GM21423 (cell line): ENCODE measurements around the gene ACVR1C.
"Not testable (repeated sequence)": the region's sequence is repeated elsewhere in the genome, so short reads cannot be mapped to it uniquely, and the experiment has no call there.

Experiments used
- ATAC-seq: cut with Tn5 transposase; IDR thresholded peaks from one replicate; pipeline ENCODE4 v1.9.1; 2021; ENCODE audit warnings: mild to moderate bottlenecking, moderate library complexity; ENCODE audit not compliant: unreplicated experiment

Gene ACVR1C

DNA sequence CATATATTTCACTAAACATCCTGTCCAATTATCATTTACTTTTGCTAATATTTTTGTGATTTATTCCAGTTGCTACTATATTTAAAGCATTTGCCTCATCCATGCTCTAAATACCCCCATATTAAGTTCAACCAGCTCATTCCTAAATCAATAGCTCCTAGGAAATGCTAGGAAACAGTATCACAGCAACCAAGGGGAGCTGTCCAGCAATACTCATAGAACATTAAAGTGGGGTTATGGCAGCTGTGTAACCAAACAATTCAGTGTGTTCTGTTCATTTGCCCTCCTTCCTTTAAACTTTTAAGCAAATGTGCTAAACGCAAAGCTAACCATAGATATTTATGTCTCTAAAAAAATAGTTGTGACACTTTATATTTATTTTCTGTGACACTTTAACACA lies 41.1 kb downstream of the ACVR1C start:
- ATAC-seq = no peak

DNA sequence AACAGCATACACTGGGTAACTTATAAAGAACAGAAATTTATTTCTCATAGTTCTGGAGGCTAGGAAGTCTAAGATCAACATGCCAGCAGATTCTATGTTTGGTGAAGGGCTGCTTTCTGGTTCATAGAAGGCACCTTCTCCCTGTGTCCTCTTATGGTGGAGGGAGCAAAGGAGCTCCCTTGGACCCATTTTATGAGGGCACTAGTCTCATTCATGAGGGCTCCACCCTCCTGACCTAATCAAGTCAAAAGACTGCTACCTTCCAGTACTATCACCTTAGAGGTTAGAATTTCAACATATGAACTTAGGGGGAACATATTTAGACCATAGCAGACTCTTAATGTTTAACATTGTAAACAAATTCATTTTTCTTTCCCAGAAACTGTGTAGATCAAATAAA lies 54.5 kb downstream of the ACVR1C start:
- no peak for ATAC-seq

DNA sequence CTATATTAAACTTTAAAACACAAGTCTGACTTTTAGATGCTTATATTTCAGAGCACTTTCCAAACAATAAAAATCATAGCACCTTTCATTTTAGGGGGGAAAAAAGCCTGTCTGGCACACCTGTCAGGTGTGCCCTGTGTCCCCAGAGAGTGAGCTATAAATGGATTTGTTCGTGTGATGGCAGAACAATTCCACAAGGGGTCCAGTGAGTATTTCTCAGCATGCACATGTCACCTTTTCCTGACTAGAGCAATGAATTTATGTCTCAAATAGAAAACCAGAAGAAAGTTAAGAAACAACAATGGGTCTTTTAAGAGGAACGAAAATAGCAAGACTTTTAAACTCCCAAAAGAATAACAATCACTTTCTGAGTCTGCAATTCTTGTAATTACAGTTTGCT lies 55.9 kb downstream of the ACVR1C start:
- ATAC-seq = no peak

DNA sequence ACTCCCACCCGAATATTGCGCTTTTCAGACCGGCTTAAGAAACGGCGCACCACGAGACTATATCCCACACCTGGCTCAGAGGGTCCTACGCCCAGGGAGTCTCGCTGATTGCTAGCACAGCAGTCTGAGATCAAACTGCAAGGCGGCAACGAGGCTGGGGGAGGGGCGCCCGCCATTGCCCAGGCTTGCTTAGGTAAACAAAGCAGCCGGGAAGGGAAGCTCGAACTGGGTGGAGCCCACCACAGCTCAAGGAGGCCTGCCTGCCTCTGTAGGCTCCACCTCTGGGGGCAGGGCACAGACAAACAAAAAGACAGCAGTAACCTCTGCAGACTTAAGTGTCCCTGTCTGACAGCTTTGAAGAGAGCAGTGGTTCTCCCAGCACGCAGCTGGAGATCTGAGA lies 62.0 kb downstream of the ACVR1C start:
- not testable (repeated sequence) for ATAC-seq

DNA sequence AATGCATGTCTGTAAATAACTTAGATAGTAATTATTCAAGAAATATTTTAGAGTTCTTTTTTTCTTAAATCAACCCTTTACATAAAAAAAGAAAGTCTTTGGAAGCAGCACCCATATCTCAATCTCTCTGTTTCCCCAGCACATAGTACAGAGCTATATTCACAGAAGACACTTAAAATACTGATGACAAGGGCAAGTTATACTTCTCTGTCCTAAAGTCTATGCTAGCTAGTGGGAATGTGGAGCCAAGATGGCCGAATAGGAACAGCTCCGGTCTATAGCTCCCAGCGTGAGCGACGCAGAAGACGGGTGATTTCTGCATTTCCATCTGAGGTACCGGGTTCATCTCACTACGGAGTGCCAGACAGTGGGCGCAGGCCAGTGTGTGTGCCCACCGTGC lies 62.6 kb downstream of the ACVR1C start:
- not testable (repeated sequence) for ATAC-seq

DNA sequence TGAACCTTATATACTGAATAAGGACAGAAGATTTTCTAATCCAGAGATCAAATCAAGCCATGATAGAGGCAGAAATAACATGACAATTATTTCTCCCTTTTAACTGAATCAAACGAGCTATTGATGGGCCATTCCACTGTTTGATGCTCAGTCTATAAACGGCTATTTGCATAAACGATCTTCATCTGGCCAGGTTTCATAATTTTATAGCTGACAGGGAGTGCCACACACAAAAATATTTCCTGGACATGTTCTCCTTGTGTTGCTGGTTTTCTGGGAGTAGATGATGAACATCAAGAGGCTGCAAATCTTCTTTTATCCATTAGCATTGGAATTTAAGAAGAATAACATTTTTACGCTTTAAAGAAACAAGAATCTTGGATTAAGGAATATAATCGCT lies 63.1 kb downstream of the ACVR1C start:
- no peak for ATAC-seq

DNA sequence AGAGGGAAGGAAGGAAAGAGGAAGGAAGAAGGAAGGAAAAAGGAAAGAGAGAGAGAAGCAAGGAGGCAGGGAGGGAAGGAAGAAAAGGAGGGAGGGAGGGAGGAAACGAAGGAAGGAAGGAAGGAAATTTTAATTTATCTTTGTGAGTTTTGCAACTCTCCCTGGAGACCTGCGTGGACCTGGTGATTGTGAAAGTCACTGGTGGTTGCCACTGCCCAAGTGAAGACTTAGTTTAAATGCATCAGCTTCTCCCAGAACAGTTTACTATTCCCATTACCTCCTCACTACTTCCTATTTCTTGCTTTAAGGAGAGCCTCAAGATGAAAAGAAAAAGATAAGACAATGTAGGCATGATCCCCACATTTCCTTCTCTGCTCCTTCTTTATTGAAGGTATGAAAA lies 68.8 kb downstream of the ACVR1C start:
- ATAC-seq = no peak

DNA sequence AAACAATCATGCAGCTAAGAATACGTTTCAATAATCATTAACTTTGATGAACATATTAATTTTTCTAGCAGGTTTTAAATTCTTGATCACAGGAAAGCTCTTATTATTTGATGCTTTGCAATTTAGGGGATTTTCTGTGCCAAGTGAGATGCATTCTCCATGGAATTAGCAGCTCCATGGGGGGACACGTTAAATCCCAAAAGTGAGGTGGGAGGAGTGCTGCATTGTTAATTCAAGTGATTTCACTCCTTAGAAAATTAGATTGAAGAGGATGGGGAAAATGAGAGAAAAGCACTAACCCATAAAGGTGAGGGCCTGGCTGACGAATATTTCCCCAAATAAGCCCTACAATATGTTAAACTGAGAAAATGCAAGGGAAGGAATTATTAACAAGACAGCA lies 69.2 kb downstream of the ACVR1C start:
- ATAC-seq = no peak

DNA sequence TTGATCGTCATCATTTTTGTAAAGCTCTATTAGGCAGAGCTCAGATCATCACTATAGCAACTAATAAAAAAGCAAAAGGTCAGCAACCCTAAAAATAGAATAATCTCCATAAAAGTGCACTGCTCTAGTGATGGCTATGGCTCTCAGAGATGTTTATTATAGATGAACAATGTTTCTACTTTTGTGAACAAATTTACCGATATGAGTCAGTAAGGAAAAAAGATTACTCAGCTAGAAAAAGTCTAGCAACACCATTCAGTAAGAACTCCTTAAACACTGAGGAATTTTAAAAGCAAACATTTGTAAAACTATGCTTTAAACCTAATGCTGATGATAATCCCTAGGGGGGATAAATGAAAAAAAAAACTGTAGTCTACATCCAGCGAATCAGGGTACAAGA lies 69.6 kb downstream of the ACVR1C start:
- no peak for ATAC-seq

DNA sequence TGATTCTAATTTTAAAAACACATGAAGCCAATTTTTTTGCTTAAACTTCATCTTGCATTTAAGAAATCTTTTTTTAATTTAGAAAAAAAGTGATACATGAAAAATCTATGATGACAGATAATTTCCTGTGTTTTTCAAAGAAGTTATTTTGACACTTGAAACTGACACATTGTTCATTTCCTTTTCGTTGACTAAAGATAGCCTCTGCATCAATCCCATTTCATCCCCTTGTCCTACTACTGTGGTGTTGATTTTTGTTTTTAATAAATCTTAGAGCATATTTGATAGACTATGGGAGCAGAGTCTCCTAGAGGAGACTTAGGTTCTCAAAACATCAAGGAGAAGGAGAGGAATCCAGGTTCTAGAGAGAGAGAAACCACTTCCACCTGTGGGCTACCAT lies 70.9 kb downstream of the ACVR1C start:
- ATAC-seq = no peak

DNA sequence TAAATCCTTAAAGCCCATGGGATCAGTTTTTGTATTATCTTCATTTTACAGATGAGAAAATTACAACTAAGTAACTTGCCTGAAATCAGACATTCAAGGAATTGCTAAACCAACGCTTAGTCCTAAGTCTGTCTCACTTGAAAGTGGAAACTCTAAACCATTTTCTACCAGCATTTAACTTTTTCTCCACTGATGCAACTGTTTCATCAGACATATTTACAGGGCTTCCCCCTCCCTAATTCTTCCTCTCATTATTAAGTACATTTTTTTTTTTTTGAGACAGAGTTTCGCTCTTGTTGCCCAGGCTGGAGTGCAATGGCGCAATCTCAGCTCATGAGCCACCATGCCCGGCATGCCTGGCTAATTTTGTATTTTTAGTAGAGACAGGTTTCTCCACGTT lies 88.6 kb downstream of the ACVR1C start:
- no peak for ATAC-seq

DNA sequence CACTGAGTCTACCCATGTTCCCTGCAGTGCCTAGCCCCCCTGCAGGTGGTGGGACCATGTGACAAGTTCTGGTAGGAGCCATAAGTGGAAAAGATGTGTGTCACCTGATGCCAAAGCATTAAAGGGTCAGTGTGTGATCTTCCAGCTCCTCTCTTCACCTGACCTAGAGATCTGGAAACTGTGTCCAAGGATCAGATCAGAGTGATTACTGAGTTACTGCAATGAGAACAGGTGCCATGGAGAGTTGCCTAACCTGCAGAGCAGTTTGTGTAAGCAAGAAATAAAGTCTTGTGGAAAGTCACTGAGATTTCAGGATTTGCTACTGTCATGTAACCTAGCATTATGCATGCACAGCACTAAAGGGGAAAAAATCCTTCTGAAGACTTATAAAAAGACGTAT lies 90.6 kb downstream of the ACVR1C start:
- no peak for ATAC-seq

DNA sequence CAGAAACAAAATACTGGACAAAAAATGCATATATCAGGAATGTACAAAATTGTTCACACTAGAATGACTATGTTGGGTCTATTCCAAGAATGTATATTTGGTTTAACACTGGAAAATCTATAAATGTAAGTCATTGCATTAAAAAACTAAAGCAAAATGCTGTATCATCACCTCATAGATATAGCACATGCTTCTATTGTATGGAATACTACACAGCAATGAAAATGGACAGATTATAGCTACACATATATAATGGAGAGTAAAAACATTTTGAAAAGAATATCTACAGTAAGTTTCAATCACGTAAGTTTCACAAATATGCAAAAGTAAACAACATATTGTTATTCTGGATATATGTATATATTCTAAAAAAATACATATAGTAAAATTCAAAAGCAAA lies 91.8 kb downstream of the ACVR1C start:
- no peak for ATAC-seq

DNA sequence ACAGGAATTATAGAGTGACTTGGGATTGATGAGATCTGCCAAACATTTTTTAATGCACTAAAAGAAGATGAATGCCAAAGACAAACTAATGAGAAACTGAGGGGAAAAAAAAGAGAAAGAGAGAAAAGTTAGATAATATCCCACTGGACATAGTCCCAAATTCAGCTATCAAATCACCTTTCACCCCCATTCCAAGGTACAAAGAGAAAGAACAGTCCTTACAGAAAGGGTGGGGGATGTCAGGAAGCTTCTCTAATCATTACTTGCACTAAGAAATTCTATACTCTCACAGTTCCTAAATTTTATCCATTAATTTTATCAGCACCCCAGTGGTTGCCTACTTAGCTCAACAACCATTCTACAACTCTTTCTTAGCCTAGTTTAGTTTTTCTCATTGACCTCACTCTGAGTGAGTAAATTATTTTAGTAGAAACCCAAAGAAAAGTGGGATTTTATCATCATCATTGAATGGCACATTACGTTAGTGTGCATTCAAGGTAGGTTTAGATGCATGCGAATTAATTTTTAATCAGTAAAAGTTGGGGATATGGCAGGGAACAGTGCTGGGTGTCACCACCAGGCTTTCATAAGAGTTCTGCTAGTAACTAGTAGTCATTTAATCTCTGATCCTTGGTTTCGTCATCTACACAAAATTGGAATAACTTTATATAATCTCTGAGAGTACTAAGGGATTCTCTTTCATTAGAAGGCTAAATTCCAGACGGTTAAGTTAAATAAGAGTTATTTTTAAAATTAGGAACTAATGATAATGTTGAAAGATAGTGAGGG lies 99.5 kb downstream of the ACVR1C start:
- ATAC-seq = no peak

DNA sequence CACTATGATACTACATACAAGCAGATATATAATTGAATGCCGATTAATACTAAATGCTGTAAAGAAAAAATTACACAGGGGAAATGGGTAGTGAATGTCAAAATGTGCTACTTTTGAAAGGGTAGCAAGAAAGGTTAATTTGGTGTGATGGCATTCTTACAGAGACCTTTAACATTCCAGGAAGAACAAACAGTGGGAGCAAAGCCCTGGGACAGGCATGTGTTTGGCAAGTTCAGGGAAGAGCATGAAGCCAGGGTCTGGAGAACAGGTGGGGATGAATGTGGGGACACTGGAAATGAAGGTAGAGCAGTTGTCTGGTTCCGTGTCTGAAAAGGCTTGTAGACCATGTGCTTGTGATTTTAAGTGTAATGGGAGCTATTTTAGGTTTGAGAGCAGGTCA lies 102.6 kb downstream of the ACVR1C start:
- ATAC-seq = no peak

DNA sequence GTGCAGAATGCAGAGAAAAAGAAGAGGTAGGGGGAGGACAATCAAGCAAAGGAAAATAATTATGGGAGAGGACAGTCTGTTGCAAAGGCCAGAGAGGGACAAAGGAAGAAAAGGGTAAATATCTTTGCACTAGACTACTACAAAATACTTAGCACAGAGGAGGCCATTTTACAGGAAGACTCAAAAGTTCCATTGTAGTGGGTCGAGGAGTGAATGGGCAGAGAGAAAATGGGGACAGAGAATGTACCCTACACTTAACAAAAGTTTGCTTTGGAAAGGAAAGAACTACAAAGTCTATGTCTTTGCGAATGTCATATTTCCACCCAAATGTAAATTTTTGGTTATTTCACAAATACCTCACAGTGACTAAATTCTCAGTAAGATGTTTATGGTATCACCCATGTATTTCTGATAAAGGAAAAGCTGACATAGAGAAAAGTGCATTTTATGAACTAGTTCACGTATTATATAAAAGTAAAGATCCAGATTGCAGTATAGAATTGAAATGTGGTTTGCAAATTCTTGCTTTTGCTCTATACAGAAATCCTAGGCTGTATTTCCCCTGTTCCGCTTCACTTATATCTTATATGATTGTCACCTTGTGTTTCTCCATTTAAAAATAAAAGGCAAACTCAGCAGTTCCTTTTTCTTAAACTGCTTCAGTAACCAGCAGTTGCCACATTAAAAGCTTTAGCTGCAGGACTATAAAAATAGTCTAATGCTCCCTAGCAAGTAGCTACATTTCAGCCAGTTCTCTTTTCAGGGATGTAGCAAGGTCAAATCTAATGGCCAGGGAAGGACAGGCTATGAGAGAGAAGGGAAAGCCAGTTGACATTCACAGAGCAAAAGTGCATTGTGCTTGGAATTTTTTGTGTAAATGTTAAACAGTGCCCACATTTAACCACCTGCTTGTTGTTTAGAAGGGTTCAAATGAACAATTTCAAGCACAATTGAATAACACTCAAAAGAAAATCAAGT lies 105.1 kb downstream of the ACVR1C start:
- no peak for ATAC-seq

DNA sequence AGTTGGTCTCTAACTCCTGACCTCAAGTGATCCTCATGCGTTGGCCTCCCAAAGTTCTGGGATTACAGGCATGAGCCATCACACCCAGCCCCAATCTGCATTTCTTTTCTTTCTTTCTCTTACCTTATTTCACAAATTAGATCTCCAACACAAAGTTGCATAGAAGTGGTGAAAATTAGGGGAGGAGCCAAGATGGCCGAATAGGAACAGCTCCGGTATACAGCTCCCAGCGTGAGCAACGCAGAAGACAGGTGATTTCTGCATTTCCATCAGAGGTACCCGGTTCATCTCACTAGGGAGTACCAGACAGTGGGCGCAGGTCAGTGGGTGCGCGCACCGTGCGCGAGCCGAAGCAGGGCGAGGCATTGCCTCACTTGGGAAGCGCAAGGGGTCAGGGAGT lies 113.7 kb downstream of the ACVR1C start:
- ATAC-seq = not testable (repeated sequence)

DNA sequence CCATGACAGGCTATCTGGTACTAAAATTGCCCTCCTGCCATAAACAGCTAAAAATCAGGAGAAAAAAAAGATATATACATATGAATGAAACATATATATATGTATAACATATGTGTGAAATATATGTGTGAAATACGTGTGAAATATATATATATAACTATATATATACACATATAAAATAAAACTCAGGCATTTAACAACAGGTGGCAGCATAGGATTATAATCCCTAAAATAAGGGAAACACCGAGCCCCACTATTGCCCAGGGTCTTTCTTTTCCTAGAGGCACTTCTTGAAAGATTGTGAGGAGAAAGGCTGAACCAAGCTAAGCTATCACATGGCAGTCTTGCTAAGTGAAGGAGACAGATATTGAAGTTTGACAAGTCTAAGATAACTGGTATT lies 118.9 kb downstream of the ACVR1C start:
- ATAC-seq = no peak

DNA sequence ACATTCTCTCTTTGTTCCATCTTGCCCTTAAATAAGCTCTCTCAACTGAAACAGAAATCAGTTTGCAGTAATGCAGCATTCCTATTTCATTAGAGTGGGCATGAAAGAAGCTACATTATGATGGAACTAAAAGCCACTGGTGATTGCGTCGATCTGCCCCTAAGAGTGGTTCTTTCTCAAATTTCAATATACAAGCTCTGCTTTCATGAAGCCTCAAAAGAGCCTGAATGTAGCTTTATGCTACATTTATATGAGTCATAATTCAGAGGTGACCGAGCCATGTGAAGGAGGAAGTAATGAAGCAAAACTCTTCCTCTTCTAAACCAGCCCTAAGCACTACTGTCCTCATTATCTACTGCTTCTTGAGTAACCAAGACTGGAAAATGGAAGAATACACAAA lies 120.0 kb downstream of the ACVR1C start:
- no peak for ATAC-seq

DNA sequence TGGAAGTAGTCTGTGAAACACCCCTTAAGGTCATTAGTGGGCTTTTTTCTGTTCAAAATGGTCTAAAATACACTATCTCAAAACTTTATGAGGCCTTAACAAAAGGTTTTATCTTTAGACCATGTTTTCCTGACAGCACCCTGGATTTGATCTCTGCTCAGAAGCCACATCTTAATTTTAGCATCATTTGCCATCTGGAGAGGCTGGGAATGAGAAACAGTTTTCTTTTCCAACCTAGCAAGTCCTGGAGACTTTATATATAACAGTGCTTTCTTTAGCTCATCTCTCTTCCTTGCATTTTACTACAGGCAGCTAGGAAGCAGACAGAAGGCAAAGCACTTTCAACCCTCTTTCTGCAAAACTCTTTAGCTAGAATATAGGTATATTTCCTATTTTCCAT lies 122.1 kb downstream of the ACVR1C start:
- no peak for ATAC-seq

DNA sequence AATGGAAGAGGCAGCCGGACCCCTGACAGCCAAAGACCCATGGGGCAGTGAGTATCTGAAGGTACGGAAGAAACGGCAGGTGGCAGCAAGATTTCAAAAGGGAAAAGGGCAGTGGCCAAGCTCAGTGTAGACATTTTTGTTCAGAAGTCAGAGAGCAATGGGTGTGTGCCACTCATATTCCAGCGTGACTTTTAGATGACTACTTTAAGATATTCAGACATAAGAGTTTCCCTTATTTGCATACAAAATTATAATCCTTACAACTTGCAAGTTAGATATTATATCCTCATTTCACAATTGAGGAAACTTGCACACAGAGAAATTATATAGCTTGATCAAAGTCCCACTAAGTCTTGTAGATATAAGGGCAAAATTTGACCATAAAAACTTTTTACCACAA lies 124.0 kb downstream of the ACVR1C start:
- ATAC-seq = no peak

DNA sequence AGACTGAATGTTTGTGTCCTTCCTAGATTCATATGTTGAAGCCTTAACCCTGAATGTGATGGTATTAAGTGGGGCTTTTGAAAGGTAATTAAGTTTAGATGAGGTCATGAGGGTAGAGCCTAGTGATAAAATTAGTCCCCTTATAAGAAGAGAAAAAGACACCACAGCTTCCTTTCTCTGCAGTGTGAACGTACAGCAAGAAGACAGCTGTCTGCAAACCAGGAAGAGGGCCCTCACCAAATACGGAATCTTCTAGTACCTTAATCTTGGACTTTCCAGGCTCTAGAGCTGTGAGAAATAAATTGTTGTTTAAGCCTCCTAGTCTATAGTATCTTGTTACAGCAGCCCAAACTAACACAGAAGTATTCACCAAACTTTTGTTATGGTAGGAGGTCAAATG lies 127.6 kb downstream of the ACVR1C start:
- no peak for ATAC-seq
